ENCODE data around the gene PDE8B.

The PDE8B gene

DNA sequence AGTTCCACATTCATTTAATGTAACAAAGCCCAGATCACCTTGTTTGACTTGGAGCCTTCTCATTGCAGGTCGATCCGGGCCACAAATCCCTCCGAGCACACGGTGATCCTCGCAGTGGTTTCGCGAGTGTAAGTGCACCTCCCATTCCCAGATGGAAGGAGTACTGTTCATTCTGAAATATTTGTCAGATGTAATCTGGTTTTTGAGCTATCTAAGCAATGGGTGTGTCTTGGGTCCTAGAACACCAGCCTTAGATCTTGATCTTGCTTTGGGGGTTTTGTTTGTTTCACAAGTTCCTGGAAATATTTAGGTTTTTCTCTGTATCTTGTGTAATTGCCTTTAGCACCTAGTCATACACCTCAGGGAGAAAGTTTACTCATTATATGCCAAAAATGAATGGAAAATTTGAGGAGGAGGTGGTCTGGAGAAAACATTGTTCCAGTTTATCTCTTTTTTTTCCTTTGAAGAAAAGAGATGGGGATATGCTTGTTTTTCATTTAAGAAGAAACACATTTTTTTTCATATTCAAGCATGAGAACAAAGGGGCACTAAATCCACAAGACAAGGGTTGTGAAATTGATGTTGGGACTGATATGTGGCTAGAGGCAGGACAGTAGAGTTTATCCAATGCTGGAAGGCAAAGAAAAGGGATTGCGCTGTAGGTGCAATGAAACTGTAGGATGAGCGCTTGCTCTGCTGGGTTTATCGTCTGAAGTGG is 118.6 kb downstream of the PDE8B start:
- ATAC-seq: no peak
- TF ChIP-seq ZFP30 (CRISPR knock-in tag; IDR thresholded peaks at IDR 0.05) (no peak), ZNF70 (CRISPR knock-in tag; IDR thresholded peaks at IDR 0.05) (no peak), ESRRG (CRISPR knock-in tag; IDR thresholded peaks at IDR 0.05) (no peak), CSDC2 (CRISPR knock-in tag; IDR thresholded peaks at IDR 0.05) (no peak), GLIS3 (CRISPR knock-in tag; IDR thresholded peaks at IDR 0.05) (no peak), SNAI2 (CRISPR knock-in tag; IDR thresholded peaks at IDR 0.05) (no peak), ZNF8 (CRISPR knock-in tag; IDR thresholded peaks at IDR 0.05) (no peak), ARNTL (CRISPR knock-in tag; IDR thresholded peaks at IDR 0.05; ENCODE audit: borderline replicate concordance, low read depth) (no peak), RARB (CRISPR knock-in tag; IDR thresholded peaks at IDR 0.05) (no peak), TOX (CRISPR knock-in tag; IDR thresholded peaks at IDR 0.05; ENCODE audit: borderline replicate concordance) (no peak)
- TF ChIP-seq, protein P1, sequence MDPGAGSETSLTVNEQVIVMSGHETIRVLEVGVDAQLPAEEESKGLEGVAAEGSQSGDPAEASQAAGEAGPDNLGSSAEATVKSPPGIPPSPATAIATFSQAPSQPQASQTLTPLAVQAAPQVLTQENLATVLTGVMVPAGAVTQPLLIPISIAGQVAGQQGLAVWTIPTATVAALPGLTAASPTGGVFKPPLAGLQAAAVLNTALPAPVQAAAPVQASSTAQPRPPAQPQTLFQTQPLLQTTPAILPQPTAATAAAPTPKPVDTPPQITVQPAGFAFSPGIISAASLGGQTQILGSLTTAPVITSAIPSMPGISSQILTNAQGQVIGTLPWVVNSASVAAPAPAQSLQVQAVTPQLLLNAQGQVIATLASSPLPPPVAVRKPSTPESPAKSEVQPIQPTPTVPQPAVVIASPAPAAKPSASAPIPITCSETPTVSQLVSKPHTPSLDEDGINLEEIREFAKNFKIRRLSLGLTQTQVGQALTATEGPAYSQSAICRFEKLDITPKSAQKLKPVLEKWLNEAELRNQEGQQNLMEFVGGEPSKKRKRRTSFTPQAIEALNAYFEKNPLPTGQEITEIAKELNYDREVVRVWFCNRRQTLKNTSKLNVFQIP (CRISPR knock-in tag; IDR thresholded peaks at IDR 0.05; ENCODE audit: borderline replicate concordance, low read depth): no peak
- TF ChIP-seq, protein P2, sequence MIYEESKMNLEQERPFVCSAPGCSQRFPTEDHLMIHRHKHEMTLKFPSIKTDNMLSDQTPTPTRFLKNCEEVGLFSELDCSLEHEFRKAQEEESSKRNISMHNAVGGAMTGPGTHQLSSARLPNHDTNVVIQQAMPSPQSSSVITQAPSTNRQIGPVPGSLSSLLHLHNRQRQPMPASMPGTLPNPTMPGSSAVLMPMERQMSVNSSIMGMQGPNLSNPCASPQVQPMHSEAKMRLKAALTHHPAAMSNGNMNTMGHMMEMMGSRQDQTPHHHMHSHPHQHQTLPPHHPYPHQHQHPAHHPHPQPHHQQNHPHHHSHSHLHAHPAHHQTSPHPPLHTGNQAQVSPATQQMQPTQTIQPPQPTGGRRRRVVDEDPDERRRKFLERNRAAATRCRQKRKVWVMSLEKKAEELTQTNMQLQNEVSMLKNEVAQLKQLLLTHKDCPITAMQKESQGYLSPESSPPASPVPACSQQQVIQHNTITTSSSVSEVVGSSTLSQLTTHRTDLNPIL (CRISPR knock-in tag; IDR thresholded peaks at IDR 0.05; ENCODE audit: low read depth): no peak
- TF ChIP-seq, protein P3, sequence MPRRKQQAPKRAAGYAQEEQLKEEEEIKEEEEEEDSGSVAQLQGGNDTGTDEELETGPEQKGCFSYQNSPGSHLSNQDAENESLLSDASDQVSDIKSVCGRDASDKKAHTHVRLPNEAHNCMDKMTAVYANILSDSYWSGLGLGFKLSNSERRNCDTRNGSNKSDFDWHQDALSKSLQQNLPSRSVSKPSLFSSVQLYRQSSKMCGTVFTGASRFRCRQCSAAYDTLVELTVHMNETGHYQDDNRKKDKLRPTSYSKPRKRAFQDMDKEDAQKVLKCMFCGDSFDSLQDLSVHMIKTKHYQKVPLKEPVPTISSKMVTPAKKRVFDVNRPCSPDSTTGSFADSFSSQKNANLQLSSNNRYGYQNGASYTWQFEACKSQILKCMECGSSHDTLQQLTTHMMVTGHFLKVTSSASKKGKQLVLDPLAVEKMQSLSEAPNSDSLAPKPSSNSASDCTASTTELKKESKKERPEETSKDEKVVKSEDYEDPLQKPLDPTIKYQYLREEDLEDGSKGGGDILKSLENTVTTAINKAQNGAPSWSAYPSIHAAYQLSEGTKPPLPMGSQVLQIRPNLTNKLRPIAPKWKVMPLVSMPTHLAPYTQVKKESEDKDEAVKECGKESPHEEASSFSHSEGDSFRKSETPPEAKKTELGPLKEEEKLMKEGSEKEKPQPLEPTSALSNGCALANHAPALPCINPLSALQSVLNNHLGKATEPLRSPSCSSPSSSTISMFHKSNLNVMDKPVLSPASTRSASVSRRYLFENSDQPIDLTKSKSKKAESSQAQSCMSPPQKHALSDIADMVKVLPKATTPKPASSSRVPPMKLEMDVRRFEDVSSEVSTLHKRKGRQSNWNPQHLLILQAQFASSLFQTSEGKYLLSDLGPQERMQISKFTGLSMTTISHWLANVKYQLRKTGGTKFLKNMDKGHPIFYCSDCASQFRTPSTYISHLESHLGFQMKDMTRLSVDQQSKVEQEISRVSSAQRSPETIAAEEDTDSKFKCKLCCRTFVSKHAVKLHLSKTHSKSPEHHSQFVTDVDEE (CRISPR knock-in tag; IDR thresholded peaks at IDR 0.05): no peak

DNA sequence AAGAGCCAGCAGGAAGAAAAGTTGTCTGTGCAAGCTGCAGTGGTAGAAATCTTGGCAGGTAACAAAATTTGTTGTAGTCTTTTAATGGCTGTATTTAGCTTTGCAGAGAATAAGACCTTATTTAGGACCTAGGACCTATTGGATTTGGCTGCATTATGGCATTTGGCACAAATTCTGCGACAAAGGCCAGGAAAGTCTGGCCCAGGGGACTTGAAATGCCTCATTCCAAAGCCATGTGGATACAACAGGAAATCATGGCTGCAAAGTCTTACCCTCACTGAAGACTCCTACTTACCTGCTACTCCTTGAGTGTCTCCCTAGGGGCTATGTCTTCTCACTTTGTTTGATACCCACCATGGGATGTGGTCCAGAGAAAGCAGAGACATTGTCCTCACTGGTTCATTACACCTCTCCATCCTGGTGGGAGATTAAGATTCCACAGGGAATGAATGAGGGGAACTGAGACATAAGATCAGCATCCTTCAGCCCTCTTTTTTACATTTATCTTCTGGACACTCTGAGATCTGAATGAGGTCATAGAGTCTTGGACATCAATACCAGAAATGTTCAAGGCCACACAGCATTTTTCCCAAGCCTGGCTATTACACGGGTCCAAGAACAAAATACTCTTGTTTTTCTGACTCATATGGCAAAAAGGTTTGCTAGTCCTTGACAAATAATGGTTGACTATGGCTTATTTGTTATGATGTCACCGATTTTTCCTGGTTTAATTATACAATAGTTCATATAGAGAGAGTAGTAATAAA is 119.4 kb downstream of the PDE8B start:
- no peak for ATAC-seq
- TF ChIP-seq ESRRG (CRISPR knock-in tag; IDR thresholded peaks at IDR 0.05) (no peak), OSR1 (CRISPR knock-in tag; IDR thresholded peaks at IDR 0.05) (no peak), ZFP3 (CRISPR knock-in tag; IDR thresholded peaks at IDR 0.05) (no peak), RARB (CRISPR knock-in tag; IDR thresholded peaks at IDR 0.05) (no peak), TOX (CRISPR knock-in tag; IDR thresholded peaks at IDR 0.05; ENCODE audit: borderline replicate concordance) (no peak), ZNF565 (CRISPR knock-in tag; conservative IDR thresholded peaks at IDR 0.05; ENCODE audit: low read depth) (no peak), ISL1 (CRISPR knock-in tag; IDR thresholded peaks at IDR 0.05) (no peak), ZFP30 (CRISPR knock-in tag; IDR thresholded peaks at IDR 0.05) (no peak), SNAI2 (CRISPR knock-in tag; IDR thresholded peaks at IDR 0.05) (no peak), ZNF70 (CRISPR knock-in tag; IDR thresholded peaks at IDR 0.05) (no peak), ZNF8 (CRISPR knock-in tag; IDR thresholded peaks at IDR 0.05) (no peak), TCF4 (CRISPR knock-in tag; IDR thresholded peaks at IDR 0.05; ENCODE audit: borderline replicate concordance) (no peak), GLIS3 (CRISPR knock-in tag; IDR thresholded peaks at IDR 0.05) (no peak), ZC3H10 (CRISPR knock-in tag; IDR thresholded peaks at IDR 0.05) (no peak), CSDC2 (CRISPR knock-in tag; IDR thresholded peaks at IDR 0.05) (no peak)
- TF ChIP-seq, protein P1 (CRISPR knock-in tag; IDR thresholded peaks at IDR 0.05; ENCODE audit: borderline replicate concordance, low read depth): no peak
- TF ChIP-seq, protein P4, sequence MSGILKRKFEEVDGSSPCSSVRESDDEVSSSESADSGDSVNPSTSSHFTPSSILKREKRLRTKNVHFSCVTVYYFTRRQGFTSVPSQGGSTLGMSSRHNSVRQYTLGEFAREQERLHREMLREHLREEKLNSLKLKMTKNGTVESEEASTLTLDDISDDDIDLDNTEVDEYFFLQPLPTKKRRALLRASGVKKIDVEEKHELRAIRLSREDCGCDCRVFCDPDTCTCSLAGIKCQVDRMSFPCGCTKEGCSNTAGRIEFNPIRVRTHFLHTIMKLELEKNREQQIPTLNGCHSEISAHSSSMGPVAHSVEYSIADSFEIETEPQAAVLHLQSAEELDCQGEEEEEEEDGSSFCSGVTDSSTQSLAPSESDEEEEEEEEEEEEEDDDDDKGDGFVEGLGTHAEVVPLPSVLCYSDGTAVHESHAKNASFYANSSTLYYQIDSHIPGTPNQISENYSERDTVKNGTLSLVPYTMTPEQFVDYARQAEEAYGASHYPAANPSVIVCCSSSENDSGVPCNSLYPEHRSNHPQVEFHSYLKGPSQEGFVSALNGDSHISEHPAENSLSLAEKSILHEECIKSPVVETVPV (CRISPR knock-in tag; IDR thresholded peaks at IDR 0.05): no peak
- TF ChIP-seq, protein P2 (CRISPR knock-in tag; IDR thresholded peaks at IDR 0.05; ENCODE audit: low read depth): no peak
